Activated CD4-positive, alpha-beta T cell treated with anti-CD3 and anti-CD28 coated beads, Interleukin-2, amount 10 ng/mL, durations not matched to agents 7 days and 5 days (primary cell): ENCODE results near the gene WTIP. TPM values are rescaled to one million over a fixed set of nuclear protein-coding genes. Genes with fewer than 3 reads are reported as not detected.
A peak's percentile ranks its signal among the peaks of the same experiment; 100 is the strongest.

ENCODE experiments used
- CTCF ChIA-PET: fragments of 350-600 bp; sonication (Branson Sonifier 250); formaldehyde crosslinking; loops from one replicate; lab custom pipeline; 2021; ENCODE audit warnings: antibody characterized with exemption; lab: Charles Lee
- POLR2A ChIA-PET: fragments of 350-600 bp; sonication (Branson Sonifier 250); formaldehyde crosslinking; loops from one replicate; lab custom pipeline; 2021; ENCODE audit warnings: antibody characterized with exemption; lab: Charles Lee
- DNase-seq: peaks from one replicate; pipeline ENCODE4 v3.0.0-alpha.2; 2020
- H3K27ac Mint-ChIP-seq: one replicate; pipeline ENCODE4 v1.8.0; 2021; ENCODE audit warnings: mild to moderate bottlenecking, moderate library complexity, mixed read lengths
- H3K27me3 Mint-ChIP-seq: one replicate; pipeline ENCODE4 v1.8.0; 2021; ENCODE audit warnings: mixed read lengths
- H3K36me3 Mint-ChIP-seq: one replicate; pipeline ENCODE4 v1.8.0; 2021; ENCODE audit warnings: low read depth, mixed read lengths
- H3K4me1 Mint-ChIP-seq: one replicate; pipeline ENCODE4 v1.8.0; 2021; ENCODE audit warnings: mixed read lengths
- H3K4me3 Mint-ChIP-seq: one replicate; pipeline ENCODE4 v1.8.0; 2021; ENCODE audit warnings: mild to moderate bottlenecking, moderate library complexity, mixed read lengths
- H3K9me3 Mint-ChIP-seq: one replicate; pipeline ENCODE4 v1.8.0; 2021; ENCODE audit warnings: mixed read lengths
- total RNA-seq, 2 experiments: library from RNA; stranded (reverse); gene quantifications; one replicate each; pipeline ENCODE4 v1.2.3, GENCODE V29; 2021

The WTIP gene
- total RNA-seq, 2 experiments from 2014 or later, result 0.69 to 1.0 TPM

GRCh38 chr19:34512254-34512822 lies 30.8 kb downstream of the WTIP start:
- Mint-ChIP-seq H3K4me1 (no peaks in the 10 kb centered on the region), H3K27me3 (peaks cover 7% of the 10 kb centered on the region), H3K27ac (no peak overlapping the region), H3K9me3 (peaks cover 8% of the 10 kb centered on the region), H3K4me3 (no peak overlapping the region), H3K36me3 (no peaks in the 10 kb centered on the region)
- DNase-seq, result no peak
- ChIA-PET POLR2A (no interaction called here), CTCF (no interaction called here)

- no peaks in the 10 kb centered on the region for H3K4me1 Mint-ChIP-seq
- POLR2A ChIA-PET, result no interaction called here
Measured at GRCh38 chr19:34513767-34514166, 32.2 kb downstream of the WTIP start.

GRCh38 chr19:34519602-34520001 lies 38.0 kb downstream of the WTIP start:
- Mint-ChIP-seq H3K4me3 (no peak overlapping the region), H3K36me3 (no peaks in the 10 kb centered on the region), H3K27ac (no peak overlapping the region), H3K9me3 (no peaks in the 10 kb centered on the region), H3K27me3 (peaks cover 18% of the 10 kb centered on the region), H3K4me1 (no peaks in the 10 kb centered on the region)
- ChIA-PET POLR2A (no interaction called here), CTCF (interaction anchor here (1.3 kb wide), 1 partner anchor 12 kb away, joined by 4 read pairs; no protein-coding TSS in a partner anchor)
- no peak for DNase-seq

More at GRCh38 chr19:34513767-34514166, 32.2 kb downstream of the WTIP start:
- Mint-ChIP-seq H3K27ac (no peak overlapping the region), H3K4me3 (no peak overlapping the region), H3K9me3 (peaks cover 8% of the 10 kb centered on the region), H3K27me3 (peaks cover 7% of the 10 kb centered on the region), H3K36me3 (no peaks in the 10 kb centered on the region)
- CTCF ChIA-PET, result no interaction called here
- no peak for DNase-seq

- ChIA-PET POLR2A (no interaction called here), CTCF (no interaction called here)
- Mint-ChIP-seq H3K27me3 (peaks cover 25% of the 10 kb centered on the region), H3K9me3 (no peaks in the 10 kb centered on the region), H3K27ac (no peak overlapping the region), H3K36me3 (no peaks in the 10 kb centered on the region), H3K4me3 (no peak overlapping the region), H3K4me1 (no peaks in the 10 kb centered on the region)
- no peak for DNase-seq
Measured at GRCh38 chr19:34523408-34523807, 41.9 kb downstream of the WTIP start.

GRCh38 chr19:34525001-34525400 lies 43.4 kb downstream of the WTIP start:
- CTCF ChIA-PET, result no interaction called here
- Mint-ChIP-seq H3K9me3 (no peaks in the 10 kb centered on the region), H3K4me1 (no peaks in the 10 kb centered on the region), H3K27ac (no peak overlapping the region), H3K27me3 (peaks cover 31% of the 10 kb centered on the region), H3K36me3 (no peaks in the 10 kb centered on the region), H3K4me3 (no peak overlapping the region)
- POLR2A ChIA-PET, result no interaction called here
- no peak for DNase-seq

- Mint-ChIP-seq H3K36me3 (no peaks in the 10 kb centered on the region), H3K27me3 (peaks cover 34% of the 10 kb centered on the region), H3K4me1 (no peaks in the 10 kb centered on the region), H3K9me3 (no peaks in the 10 kb centered on the region), H3K4me3 (no peak overlapping the region), H3K27ac (no peak overlapping the region)
- POLR2A ChIA-PET, result no interaction called here
- no peak for DNase-seq
- CTCF ChIA-PET, result no interaction called here
Measured at GRCh38 chr19:34534206-34534605, 52.6 kb downstream of the WTIP start.

- CTCF ChIA-PET, result no interaction called here
- POLR2A ChIA-PET, result no interaction called here
- Mint-ChIP-seq H3K4me1 (no peaks in the 10 kb centered on the region), H3K9me3 (peaks cover 19% of the 10 kb centered on the region), H3K4me3 (no peak overlapping the region), H3K36me3 (no peaks in the 10 kb centered on the region), H3K27me3 (peaks cover 22% of the 10 kb centered on the region), H3K27ac (no peak overlapping the region)
- DNase-seq, result no peak
Measured at GRCh38 chr19:34539396-34539795, 57.8 kb downstream of the WTIP start.

- Mint-ChIP-seq H3K4me1 (no peaks in the 10 kb centered on the region), H3K4me3 (no peak overlapping the region), H3K27me3 (peaks cover 11% of the 10 kb centered on the region), H3K9me3 (peaks cover 19% of the 10 kb centered on the region), H3K36me3 (no peaks in the 10 kb centered on the region), H3K27ac (no peak overlapping the region)
- POLR2A ChIA-PET, result no interaction called here
- no peak for DNase-seq
- CTCF ChIA-PET, result interaction anchor here (0.7 kb wide), 1 partner anchor 271 kb away, joined by 3 read pairs; no protein-coding TSS in a partner anchor
Measured at GRCh38 chr19:34540811-34541557, 59.4 kb downstream of the WTIP start.

- POLR2A ChIA-PET, result no interaction called here
- H3K4me1 Mint-ChIP-seq, result no peaks in the 10 kb centered on the region
- no peak overlapping the region for H3K27ac Mint-ChIP-seq
- no peak overlapping the region for H3K4me3 Mint-ChIP-seq
- CTCF ChIA-PET, result no interaction called here
- H3K9me3 Mint-ChIP-seq, result peaks cover 17% of the 10 kb centered on the region
- no peaks in the 10 kb centered on the region for H3K36me3 Mint-ChIP-seq
- H3K27me3 Mint-ChIP-seq, result peaks cover 11% of the 10 kb centered on the region
- DNase-seq, result no peak
Measured at GRCh38 chr19:34549833-34550232, 68.3 kb downstream of the WTIP start.

- peaks cover 7% of the 10 kb centered on the region for H3K27me3 Mint-ChIP-seq
- ChIA-PET POLR2A (no interaction called here), CTCF (no interaction called here)
- H3K27ac Mint-ChIP-seq, result no peak overlapping the region
- H3K36me3 Mint-ChIP-seq, result no peaks in the 10 kb centered on the region
- H3K9me3 Mint-ChIP-seq, result peaks cover 5% of the 10 kb centered on the region
- H3K4me1 Mint-ChIP-seq, result no peaks in the 10 kb centered on the region
- no peak overlapping the region for H3K4me3 Mint-ChIP-seq
- no peak for DNase-seq
Measured at GRCh38 chr19:34555447-34555846, 73.9 kb downstream of the WTIP start.

- CTCF ChIA-PET, result interaction anchor here (1.0 kb wide), 1 partner anchor 66 kb away, joined by 3 read pairs; no protein-coding TSS in a partner anchor
- DNase-seq, result peak; percentile 12
Measured at GRCh38 chr19:34556488-34556887, 74.9 kb downstream of the WTIP start.

GRCh38 chr19:34559045-34559444 lies 77.5 kb downstream of the WTIP start:
- ChIA-PET CTCF (no interaction called here), POLR2A (no interaction called here)
- Mint-ChIP-seq H3K4me1 (no peaks in the 10 kb centered on the region), H3K27me3 (peaks cover 7% of the 10 kb centered on the region), H3K4me3 (no peak overlapping the region), H3K9me3 (no peaks in the 10 kb centered on the region), H3K27ac (no peak overlapping the region), H3K36me3 (no peaks in the 10 kb centered on the region)
- DNase-seq, result no peak

More at GRCh38 chr19:34556488-34556887, 74.9 kb downstream of the WTIP start:
- peaks cover 4% of the 10 kb centered on the region for H3K9me3 Mint-ChIP-seq
- H3K27me3 Mint-ChIP-seq, result peaks cover 7% of the 10 kb centered on the region
- H3K27ac Mint-ChIP-seq, result no peak overlapping the region
- H3K36me3 Mint-ChIP-seq, result no peaks in the 10 kb centered on the region
- no peak overlapping the region for H3K4me3 Mint-ChIP-seq
- no peaks in the 10 kb centered on the region for H3K4me1 Mint-ChIP-seq
- POLR2A ChIA-PET, result no interaction called here

- Mint-ChIP-seq H3K27ac (no peak overlapping the region), H3K36me3 (no peaks in the 10 kb centered on the region), H3K9me3 (peaks cover under 1% of the 10 kb centered on the region), H3K4me3 (no peak overlapping the region), H3K4me1 (no peaks in the 10 kb centered on the region), H3K27me3 (peaks cover 8% of the 10 kb centered on the region)
- ChIA-PET CTCF (no interaction called here), POLR2A (no interaction called here)
- DNase-seq, result no peak
Measured at GRCh38 chr19:34560229-34560628, 78.7 kb downstream of the WTIP start.
